Measurements from ENCODE around the gene TINCR.

GRCh38 chr19:5609881-5610448 lies 42.2 kb upstream of the TINCR start:
- TF ChIP-seq POLR2A (IDR thresholded peaks at IDR 0.05) (no peak), CTCF (IDR thresholded peaks at IDR 0.05) (no peak)

Measured in ovary (tissue), 3 donors.